T-helper 22 cell (primary cell): ENCODE data around the gene KCNN3.

Experiments used
- DNase-seq: peaks from one replicate; pipeline ENCODE4 v3.0.0-alpha.2; 2020; ENCODE audit warnings: low read depth

The KCNN3 gene

DNA sequence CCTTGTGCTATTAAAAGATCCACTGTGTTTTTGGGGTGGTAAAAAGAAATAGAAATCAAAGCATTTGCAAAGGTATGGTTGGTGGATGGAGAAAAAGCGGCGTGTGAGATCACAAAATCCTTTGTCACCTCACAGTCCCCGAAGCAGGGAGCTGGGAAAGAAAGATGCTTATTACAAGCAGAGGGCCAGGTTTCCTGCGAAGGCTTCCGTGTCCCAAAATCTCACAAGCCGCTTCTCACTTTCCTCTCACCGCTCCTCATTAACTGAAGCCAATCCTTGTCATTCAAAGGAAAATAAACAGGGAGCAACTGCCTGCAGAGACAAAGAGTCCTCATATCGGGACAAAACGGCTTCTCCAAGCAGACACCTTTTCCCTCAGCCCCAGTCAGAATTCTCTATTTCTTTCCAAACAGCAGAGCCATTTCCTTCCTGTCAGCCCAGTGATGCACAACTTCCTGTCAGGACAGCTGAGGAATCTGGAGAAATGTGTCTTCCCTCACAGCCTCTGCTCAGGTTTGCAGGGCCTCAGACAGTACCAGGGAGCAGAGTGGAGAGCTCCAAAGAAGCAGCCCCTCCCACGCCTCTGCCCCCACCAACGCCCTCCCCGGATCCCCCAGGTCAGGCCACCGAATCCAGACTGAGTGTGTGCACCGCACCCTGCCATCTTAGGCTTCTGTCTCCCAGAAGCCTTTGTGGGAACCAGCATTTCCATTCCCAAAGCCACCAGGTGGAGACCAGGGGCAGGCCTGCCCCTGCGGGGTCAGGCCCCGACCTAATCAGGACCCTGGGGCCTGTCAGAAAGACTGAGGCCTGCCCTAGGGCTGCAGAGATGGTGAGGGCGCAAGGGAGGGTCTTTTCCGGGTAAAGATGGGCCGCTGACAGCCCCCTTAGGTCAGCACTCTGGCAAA lies 29.6 kb downstream of the KCNN3 start:
- DNase-seq, result no peak

DNA sequence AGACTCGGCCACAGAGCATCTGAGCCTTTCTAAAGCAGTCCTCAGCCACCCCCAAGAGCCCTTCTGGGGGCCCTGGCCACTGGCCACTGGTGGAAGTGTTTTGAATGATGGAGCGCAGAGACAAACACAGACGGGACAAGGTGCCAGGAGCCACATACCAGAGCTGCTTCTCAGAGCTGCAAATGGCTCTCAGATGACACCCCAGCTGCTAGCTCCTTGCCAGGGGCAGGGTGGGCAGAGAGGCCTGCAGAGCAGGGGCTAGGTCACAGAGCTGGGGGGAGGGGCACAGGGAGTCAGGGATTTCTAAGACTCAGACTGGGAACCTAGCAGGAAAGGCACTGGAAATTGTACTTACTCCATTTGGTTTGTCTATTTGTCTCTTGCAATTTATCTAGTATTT lies 30.4 kb downstream of the KCNN3 start:
- DNase-seq, result no peak

DNA sequence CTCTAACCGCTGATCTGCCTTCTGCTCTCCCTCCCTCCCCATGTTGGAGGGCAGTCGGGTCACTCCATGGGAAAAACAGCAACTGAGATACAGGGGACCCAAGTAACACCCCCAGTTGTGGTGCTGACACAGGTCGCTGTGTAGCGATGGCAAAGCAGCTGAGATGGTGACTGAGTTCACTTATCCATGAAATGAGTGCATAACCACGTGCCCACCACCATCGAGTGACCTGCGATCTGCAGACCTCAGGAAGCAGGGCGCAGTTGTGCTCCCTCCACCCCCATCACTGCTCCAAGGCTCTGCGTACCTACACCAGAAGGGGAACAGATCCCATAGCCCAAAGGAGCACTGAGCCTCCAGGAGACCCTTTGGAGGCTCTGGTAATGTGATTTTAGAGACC lies 31.1 kb downstream of the KCNN3 start:
- no peak for DNase-seq

DNA sequence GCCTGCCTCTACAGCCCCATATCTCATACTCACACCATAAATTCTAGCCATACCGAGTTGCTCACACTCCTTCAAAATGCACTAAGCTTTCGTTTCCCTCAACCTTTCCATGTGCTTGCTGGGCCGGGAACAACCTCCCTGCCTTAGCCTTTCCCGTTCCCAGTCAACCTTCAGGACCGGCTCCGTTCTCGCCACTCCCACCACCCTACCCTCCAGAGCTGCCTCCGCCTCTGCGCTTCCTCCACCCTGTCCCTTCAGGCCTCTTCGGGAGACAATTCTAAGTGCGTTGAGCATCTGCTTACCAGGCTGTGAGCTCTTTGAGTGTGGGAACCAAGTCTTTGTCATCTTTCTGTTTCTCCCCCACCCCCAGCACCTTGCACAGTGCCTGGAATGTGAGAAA lies 31.6 kb downstream of the KCNN3 start:
- no peak for DNase-seq

DNA sequence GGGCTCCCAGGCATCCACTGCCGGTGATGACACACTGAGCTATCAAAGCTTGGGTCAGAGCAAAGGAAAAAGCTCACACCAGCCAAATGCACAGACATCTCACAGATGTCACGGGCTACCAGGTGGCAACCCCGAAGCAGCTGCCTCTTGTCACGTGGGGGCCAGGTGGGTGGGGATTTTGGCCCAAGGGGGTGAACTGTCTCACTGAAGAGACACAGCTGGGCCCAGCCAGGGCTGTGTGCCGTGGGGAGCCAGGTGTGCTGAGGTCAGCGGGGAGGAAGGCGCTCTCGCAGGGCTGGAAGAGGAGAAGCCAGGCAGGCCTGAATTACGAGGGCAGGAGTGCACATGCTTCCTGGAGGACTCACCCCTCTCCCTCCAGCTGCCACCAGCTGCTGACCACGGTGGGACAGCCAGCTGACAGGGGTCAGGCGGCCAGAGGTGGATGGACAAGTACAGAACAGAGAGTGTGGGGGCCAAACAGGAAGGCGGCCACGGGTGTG lies 32.4 kb downstream of the KCNN3 start:
- DNase-seq, result no peak

DNA sequence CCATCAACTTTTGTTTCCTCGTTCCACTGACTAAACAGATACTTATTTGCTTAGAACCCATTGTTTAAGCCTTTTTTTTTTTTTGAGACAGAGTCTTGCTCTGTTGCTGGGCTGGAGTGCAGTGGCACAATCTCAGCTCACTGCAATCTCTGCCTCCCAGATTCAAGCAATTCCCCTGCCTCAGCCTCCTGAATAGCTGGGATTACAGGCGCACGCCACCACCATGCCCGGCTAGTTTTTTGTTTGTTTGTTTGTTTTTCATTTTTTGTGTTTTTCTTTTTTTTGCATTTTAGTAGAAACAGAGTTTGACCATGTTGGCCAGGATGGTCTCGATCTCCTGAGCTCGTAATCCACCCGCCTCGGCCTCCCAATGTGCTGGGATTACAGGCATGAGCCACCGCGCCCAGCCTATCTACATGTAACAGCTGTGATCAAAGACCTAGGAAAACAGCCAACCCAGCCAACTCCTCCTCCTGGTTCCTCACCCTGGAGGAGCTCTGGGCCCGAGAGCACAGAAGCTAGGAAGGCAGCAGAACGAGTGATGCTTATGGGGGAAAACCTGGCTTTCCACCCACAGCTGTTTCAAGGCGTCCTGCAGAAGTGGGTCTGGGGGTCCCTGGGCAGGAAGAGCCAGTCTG lies 32.9 kb downstream of the KCNN3 start:
- no peak for DNase-seq

DNA sequence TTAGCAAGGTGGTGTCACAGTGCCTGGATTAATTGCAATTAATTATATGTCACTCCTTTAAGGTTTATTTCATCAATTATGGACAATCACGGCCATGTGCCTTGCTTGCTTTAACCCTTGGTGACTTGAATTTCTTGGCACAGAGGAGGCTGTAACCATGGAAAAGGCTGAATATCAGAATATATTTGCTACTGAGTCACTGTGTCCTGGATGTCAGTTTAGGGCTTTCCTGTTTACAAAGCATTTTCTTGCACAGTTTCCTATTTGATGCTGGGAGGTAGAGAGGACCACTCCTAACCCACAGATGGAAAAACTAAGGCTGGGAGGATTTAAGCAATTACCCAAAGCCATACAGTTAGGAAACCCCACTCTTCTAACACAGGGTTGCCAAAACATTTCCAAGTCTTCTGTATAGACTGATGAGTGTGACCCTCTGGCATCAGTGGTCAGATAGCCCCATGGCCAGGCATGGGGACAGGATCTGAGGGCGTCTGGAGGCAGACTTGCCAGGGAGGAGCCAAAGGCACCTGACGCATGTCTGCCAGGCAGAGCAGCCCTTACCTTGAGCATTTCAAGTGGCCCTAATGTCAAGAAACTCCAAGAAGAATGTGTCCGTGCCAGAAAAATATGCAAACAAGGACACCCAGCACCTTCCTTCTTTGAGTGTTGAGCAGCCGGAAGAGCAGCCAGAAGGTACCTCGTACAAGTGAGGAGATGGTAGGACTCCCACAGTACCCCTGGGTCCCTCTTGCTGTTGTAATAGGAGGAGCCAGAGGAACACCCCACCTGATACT lies 34.4 kb downstream of the KCNN3 start:
- DNase-seq, result no peak

DNA sequence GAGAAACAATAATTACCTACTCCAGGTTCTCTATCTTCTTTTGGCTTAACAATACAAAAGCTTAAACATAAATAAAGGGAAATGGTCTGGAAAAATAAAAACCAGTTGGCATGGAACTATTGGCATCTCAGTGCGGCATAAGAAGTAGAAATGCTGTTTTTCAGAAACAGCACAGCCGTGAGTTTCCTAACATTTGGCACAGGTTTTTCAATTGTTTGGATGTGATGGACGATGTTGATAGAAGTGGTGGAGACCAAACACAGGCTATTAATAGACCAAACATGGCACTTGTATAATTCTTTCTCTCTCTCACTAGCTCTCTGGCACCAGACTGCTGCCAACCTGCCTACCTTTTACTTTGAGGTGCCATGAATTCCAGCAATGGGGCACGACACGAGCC lies 36.2 kb downstream of the KCNN3 start:
- DNase-seq, result no peak

DNA sequence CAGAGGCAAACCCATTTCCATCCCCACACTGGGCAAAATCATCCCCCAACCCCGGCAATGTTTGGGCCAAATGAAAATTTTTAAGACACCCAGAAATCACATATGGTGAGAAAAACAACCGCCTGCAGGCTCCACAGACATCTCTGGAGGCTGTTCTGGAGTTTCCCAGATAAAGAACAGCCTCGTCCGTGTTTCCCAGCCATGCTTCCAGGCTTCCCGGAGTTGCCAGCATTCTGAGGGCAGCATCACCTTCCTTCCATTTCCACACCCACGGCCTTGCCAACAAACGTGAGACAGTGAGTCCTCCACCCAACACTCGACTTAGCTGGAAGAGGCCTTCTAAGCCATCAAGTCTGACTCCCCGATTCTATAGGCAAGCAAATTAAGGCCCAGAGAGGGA lies 36.9 kb downstream of the KCNN3 start:
- DNase-seq, result no peak

DNA sequence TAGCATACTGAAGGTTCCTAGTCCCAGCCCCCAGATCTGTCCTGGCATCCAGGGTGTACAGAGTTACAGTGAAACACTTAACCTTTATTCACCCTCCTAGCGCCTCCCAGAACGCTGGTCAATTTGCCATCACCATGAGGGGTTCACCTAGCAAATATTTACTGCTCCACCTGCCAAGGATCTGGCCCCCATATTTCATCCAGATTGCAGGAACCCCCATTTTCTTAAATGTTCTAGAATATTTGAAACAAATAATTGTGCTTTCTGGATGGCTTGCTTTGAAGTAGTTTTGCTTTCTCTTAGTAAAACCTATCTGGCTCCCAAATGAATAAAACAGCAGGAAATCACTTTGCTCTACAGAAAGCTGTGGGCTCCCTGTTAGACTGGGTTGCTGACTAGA lies 37.7 kb downstream of the KCNN3 start:
- DNase-seq, result no peak

DNA sequence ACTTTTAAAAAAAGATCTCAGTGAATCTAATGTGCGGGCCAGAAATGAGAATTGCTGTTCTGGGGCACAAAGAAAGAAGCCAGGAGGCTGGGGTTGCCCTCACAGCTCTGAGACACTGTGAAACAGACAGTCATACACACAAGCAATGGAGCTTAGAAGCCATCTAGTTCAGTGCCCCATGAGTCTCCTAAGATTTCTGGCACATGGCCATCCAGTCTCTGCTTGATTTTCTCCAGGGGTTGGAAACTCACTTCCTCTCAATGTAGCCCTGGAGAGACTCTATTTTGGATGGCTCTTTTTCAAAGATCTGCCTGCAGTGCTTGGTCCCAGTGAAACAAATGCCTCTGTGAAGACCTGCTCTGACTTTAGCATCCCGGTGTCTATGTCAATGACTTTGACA lies 38.6 kb downstream of the KCNN3 start:
- no peak for DNase-seq

DNA sequence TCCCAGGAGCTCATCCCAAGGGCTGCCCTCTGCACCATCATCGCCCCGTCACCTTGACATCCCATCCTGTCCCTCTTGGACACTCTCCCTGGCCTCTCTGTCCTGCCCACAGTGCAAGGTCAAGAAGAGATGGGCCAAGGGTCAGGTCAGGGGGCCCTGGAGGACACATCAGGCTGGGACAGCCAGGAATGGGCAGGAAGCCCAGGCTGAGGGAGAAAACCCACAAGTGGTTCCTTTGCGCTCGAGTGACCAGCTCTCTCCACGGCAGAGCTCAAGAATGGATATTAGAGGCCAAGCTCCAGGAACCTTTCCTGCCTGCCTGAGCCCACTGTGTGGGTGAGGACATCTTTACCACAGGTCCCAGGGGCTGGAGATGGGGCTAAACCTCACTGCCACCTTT lies 41.0 kb downstream of the KCNN3 start:
- DNase-seq, result no peak

DNA sequence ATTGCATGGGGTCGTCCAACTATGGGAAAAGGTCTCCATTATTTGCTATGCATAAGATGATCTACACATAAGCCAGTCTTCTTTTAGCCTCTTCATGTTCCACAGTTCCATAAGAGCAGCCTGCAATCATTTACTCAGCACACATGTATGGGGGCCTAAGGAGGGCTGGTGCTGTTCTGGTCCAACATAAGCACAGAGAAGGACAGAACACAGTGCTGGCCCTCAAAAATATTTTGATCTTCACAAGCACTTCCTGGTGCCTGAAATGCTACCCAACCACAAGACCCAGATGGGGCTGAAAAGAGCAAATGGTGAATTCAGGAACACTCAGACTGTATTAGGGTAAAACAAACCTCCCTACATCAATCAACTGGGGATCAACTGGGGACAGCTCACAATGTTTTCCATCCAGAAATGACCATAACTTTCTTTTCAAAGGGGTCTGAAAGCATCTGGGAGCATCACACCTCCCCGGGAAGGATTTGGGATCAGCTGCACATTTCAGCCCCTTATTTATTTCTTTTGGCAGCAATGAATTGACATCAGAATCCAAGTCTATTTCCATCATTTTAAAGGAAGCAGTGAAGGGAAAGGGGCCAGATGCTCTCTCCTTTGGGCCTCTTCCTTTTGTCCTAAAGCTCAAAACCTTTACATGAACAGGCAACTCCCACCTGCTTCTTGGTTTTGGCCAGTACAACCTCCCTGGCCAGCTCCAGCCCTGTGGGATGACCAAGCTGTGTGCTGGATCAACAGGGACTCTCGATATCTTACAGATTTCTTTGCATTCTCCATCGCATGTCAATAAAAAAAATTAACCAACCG lies 45.7 kb downstream of the KCNN3 start:
- DNase-seq, result no peak

DNA sequence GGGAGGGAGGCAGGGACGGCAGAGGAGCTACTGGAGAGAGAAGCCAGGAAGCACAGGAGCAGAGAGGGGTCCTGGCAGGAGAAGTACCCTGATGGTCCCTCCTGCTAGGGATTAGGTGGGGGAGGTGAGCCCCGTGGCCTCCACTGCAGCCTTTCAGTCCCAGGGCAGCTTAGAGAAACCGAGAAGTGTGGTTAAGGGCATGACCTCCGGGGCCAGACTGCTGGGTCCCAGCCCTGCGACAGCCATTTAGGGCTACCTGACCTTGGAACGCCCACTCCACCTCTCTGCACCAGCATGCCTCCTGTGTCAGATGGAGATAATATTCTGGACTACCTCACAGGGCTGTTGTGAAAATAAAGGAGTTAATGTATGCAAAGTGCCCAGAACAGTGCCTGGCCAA lies 47.4 kb downstream of the KCNN3 start:
- DNase-seq, result no peak

DNA sequence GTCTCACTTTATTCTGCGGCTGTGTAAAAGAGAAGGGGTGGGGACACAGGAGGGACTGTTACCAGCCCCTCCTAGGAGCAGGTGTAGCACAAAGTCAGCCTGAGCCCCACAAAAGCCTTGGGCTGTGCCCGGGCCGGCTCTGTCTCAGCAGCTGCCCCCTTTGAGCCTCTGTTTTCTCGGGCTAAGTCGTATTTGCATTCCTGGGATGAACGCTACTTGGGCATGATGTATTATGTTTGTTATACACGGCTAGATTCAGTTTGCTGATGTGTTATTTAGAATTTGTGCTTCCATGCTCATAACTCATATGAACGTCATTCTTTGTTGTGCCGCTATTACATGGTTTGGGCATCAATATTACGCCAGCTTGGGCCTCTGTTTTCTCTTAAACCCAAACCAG lies 47.8 kb downstream of the KCNN3 start:
- DNase-seq, result no peak

DNA sequence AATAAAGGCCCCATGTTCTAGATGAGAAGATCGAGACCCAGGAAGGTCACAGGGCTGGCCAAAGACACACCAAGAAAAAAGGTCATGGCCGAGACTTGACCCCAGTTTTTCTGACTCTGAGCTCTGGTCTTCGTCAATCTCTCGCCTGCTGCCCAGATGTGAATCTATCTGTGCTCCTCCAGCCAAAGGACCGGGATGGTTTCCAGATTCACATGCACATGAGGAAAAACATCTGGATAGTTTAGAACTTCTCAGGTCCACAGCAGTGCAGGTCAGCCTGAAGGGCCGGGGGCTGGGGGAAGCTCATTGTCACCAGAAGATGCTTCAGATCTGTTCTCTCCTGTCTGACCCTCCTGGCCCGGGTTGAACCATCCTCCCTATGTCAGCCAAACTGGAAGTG lies 49.0 kb downstream of the KCNN3 start:
- DNase-seq, result no peak

DNA sequence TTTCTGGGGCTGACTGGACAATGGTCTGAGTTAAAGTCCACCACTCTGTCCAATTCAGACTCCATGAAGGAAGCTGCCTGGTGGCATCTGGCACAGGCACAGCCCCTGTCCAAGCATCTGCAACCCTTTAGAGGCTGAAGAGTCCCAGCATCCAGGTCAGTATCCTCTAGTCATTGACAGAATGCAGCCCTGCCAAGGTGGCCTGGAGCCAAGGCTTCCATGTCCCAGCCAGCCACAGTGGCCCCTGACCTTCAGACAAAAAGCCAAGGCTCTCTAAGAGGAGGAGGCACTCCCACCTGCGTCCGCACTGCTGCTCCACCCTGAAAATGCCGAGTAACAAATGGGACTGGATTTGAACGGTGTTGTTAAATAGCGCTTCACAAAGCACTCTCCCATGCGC lies 49.4 kb downstream of the KCNN3 start:
- no peak for DNase-seq

DNA sequence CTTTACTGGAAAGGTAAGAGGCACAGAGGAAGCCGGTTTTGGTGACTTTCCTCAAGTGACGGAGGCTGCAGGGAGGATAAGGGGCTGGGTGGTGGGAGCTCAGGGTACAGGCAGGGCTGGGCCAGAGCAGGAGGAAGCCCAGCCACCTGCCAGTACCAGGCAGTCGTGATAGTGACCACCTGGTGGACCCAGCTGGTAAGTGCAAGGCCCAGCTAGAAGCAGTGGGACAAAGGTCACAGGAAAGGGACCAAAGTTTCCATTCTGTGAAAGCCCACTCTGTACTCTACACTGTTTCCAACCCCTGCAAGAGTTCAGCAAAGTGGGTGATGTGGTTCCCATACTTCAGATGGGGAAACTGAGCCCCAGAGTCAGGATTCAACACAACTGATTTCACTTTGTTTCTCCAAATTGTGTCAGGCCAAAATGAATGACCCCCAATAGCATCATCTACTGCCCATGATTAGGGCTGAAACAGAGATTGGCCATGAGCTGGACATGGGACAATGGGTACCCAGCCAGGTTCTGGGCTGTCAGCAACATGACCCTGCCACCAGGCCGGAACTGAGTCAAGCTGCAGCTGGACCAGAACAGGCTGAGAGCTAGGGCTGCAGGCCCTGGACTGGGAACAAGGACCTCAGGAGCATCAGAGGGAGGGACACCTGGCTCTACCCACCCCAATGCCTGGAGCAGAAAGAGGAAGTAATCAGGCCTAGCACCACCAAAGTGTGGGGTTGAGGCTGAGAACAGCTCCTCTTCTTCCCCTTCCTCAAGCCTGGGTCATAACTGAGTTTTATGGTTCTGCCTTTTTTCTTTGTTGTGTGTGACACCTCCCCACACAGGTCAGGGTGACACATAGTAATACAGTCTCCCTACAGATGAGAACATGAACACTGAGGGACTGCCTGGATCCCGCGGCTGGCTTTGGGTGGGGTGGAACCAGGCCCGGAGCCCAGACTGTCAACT lies 50.2 kb downstream of the KCNN3 start:
- DNase-seq, result no peak

DNA sequence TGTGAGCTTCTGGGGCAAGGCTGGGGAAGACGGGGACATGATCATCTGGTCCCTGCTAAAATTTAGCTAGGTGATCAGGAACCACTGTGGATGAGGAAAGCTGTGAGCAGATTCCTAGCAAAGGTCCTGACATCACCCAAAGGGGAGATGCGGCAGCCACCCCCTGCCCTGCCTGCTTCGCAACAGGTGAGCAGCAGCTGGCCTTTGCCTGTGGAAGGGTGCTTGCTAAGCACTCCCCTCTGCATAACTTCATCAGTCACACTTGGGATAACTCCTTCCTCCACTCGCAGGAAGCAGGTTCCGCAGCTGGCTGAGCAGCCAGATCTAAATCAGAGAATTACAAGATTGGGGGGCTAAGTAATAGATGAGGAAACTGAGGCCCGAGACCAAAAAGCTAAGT lies 51.2 kb downstream of the KCNN3 start:
- DNase-seq, result no peak

DNA sequence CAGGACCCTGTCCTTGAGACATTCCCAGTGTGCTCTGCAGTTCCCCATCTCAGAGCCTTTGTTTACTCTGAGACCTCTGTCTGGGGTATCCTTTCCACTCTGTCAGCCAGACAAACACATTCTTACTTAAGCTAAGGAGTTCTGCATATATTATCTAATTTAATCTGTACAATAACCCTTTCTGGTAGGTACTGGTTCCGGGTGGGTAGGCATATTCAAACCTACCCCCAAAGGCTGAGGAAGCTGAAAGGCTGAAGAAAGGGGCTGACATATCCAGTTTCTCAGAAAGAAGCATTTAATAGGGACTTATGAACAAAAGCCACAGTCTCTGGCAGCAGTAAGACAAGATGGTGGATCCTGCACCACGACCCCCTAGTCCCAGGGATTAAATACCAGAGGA lies 53.1 kb downstream of the KCNN3 start:
- DNase-seq, result no peak

DNA sequence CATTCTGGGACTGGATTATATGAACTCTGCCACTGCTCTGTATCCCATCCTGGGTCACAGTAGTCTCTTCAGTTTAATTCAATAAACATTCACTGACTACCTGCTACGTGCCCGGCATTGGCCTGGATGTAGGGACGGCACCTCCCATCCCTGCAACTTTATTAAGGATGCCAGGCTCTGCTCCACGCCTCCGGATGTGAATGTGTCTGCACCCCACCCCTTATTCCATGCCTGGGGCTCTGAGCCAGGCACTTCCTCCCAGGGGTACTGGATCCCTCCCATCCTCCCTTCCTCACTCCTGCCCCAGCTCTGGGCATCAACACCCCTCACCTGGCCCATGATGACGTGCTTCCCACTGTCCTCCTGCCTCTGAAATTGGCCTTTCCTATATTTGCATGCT lies 53.7 kb downstream of the KCNN3 start:
- DNase-seq, result no peak
